Measurements from ENCODE around the gene SCUBE3. TPM values are rescaled to one million over a fixed set of nuclear protein-coding genes. Genes with fewer than 3 reads are reported as not detected.

Gene SCUBE3
- total RNA-seq, 2 donors from 2014 or later, result 0.12 to 0.59 TPM

GRCh38 chr6:35259948-35260590, 46.3 kb downstream of the SCUBE3 start:
- Histone ChIP-seq H3K4me3 (peak overlapping the region; percentile 85 to 91), H3K27ac (peak overlapping the region; percentile 96 to 98), H3K27me3 (no peaks in the 10 kb centered on the region), H3K36me3 (no peaks in the 10 kb centered on the region), H3K4me1 (peaks cover 0 to 40% of the 10 kb centered on the region in 2 donors), H3K9me3 (no peaks in the 10 kb centered on the region)
- TF ChIP-seq, protein P1, sequence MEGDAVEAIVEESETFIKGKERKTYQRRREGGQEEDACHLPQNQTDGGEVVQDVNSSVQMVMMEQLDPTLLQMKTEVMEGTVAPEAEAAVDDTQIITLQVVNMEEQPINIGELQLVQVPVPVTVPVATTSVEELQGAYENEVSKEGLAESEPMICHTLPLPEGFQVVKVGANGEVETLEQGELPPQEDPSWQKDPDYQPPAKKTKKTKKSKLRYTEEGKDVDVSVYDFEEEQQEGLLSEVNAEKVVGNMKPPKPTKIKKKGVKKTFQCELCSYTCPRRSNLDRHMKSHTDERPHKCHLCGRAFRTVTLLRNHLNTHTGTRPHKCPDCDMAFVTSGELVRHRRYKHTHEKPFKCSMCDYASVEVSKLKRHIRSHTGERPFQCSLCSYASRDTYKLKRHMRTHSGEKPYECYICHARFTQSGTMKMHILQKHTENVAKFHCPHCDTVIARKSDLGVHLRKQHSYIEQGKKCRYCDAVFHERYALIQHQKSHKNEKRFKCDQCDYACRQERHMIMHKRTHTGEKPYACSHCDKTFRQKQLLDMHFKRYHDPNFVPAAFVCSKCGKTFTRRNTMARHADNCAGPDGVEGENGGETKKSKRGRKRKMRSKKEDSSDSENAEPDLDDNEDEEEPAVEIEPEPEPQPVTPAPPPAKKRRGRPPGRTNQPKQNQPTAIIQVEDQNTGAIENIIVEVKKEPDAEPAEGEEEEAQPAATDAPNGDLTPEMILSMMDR (IDR thresholded peaks at IDR 0.05), result no peak
- peak; percentile 77 for DNase-seq (ENCODE audit: low spot score)

DNA sequence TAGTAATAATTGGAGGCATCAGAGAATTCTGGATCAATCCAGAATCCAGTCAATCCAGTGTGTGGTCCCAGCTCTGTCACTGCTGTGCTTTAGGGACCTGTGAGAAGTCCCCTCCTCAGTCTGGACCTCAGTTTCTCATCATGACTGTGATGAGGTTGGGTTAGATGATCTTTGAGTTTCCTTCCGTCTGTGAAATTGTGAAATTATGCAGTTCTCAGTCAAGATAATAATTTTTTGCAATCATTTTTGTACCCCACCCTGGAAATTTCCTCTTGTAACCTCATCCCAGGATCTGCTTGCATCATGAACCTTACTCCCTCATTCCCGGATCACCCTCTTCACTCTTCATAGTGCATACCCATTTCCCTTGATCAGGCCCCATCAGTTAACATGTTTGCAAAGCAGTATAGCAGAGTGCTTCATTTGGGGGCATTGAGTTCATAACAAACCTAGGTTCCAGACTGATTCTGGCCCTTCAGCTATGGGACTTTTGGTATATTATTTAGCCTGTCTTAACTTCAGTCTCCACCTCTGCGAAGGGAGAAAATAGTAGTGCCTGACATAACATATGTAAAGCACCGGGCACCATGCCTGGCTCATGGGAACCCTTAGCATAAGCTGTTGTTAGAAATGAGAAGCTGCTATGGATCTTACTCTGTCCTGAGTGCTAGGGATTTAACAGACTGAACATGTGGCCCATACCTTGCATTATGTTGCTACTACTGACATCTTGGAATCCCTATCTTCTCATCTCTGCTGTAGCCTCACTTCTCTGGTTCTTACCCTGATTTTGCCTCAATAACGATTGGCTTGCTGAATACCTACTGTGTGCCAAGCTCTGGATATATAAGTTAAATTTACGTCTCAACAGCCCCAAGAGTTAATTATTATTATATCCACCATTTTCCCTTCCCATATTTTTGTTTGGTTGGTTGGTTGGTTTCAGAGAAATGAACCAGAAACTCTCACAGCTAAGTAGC, 47.1 kb downstream of the SCUBE3 start:
- Histone ChIP-seq H3K4me3 (peak overlapping the region; percentile 85 to 91), H3K27me3 (no peaks in the 10 kb centered on the region), H3K4me1 (peaks cover 0 to 46% of the 10 kb centered on the region in 2 donors), H3K27ac (peak overlapping the region; percentile 96 to 98), H3K9me3 (no peaks in the 10 kb centered on the region), H3K36me3 (no peaks in the 10 kb centered on the region)
- no peak for DNase-seq (ENCODE audit: low spot score)
- TF ChIP-seq, protein P1 (IDR thresholded peaks at IDR 0.05), result no peak

GRCh38 chr6:35262596-35262995, 48.8 kb downstream of the SCUBE3 start:
- Histone ChIP-seq H3K9me3 (no peaks in the 10 kb centered on the region), H3K4me1 (peaks cover 0 to 50% of the 10 kb centered on the region in 2 donors), H3K36me3 (no peaks in the 10 kb centered on the region), H3K27me3 (no peaks in the 10 kb centered on the region), H3K4me3 (no peak overlapping the region), H3K27ac (no peak overlapping the region)
- DNase-seq (ENCODE audit: low spot score), result no peak
- TF ChIP-seq, protein P1 (IDR thresholded peaks at IDR 0.05), result no peak

DNA sequence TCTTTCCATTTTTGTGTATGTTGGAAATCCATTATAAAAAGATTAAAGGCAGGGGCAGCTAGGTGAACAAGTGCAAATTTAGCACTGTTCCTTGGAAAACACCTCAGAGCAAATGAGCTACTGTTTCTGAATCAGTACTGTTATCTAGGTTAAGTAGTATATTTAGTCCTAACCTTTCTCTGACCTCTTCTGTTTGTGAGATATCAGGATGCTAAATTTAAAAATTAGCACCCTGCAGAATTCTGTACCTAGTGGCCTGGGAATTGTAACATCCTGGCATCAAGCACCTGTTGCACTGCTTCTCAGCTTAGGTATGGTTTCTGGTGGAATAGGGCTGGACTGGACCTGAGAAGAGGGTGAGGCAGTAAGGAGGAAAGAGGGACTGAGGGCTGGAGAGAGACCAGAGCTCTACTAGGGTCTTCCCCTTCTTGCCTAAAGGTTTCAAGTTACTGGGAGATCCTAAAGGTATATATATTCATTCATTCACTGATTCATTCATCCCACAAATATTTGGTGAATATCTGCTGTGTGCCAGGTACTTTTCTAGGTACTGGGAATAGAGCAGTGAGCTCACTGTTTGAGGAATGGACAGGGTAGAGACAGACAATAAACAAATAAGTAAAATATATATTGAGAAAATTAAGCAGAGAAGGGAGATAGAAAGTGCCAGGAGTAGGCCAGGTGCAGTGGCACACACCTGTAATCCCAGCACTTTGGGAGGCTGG, 51.0 kb downstream of the SCUBE3 start:
- H3K4me3 ChIP-seq, result no peak overlapping the region
- TF ChIP-seq, protein P1 (IDR thresholded peaks at IDR 0.05), result no peak

DNA sequence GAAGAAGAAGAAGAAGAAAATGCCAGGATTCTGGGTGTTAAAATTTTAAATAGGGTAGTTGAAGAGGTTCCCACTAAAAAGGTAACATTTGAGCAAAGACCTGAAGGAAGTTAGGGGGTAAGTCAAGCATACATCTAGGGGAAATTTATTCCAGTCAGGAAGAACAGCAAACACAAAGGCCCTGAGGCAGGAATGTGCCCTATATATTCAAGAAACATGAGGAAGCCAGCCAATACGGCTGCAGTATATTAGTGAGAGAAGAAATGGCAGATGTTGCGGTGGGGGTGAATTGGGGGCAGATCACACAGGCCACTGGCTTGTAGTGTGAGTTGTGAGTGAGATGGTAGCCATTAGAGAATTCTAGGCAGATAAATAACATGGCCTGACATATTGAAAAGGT, 51.8 kb downstream of the SCUBE3 start:
- TF ChIP-seq, protein P1 (IDR thresholded peaks at IDR 0.05), result no peak
- no peaks in the 10 kb centered on the region for H3K9me3 ChIP-seq
- H3K27me3 ChIP-seq, result no peaks in the 10 kb centered on the region
- H3K4me3 ChIP-seq, result no peak overlapping the region
- H3K36me3 ChIP-seq, result no peaks in the 10 kb centered on the region
- no peak for DNase-seq (ENCODE audit: low spot score)
- H3K4me1 ChIP-seq, result peaks cover 0 to 32% of the 10 kb centered on the region in 2 donors
- no peak overlapping the region for H3K27ac ChIP-seq

More for the DNA sequence above, 51.0 kb downstream of the SCUBE3 start:
- Histone ChIP-seq H3K27ac (peak overlapping the region in 1 of 2 donors; percentile 14), H3K27me3 (no peaks in the 10 kb centered on the region), H3K36me3 (no peaks in the 10 kb centered on the region), H3K4me1 (peaks cover 0 to 39% of the 10 kb centered on the region in 2 donors), H3K9me3 (no peaks in the 10 kb centered on the region)
- DNase-seq (ENCODE audit: low spot score), result no peak
